NCI-H2227 treated with DMSO at 0.1 percent for 48 hours (cell line): ENCODE results near the gene HMGCS1.
"Not testable (repeated sequence)": the region's sequence is repeated elsewhere in the genome, so short reads cannot be mapped to it uniquely, and the experiment has no call there.

Source experiments
- DNase-seq: peaks from one replicate; lab custom pipeline; 2025; lab: John Stamatoyannopoulos, UW

HMGCS1 gene

GRCh38 chr5:43312076-43312661 lies 1.0 kb downstream of the HMGCS1 start:
- DNase-seq, result no peak

- DNase-seq, result no peak
Observed at GRCh38 chr5:43309637-43310036, 3.6 kb downstream of the HMGCS1 start.

- no peak for DNase-seq
Observed at GRCh38 chr5:43309122-43309521, 4.1 kb downstream of the HMGCS1 start.

GRCh38 chr5:43306954-43307353 lies 6.3 kb downstream of the HMGCS1 start:
- DNase-seq, result not testable (repeated sequence)

- DNase-seq, result peak; percentile 61
Observed at GRCh38 chr5:43305948-43306565, 7.2 kb downstream of the HMGCS1 start.

GRCh38 chr5:43304525-43304924 lies 8.7 kb downstream of the HMGCS1 start:
- no peak for DNase-seq

GRCh38 chr5:43303242-43303641 lies 10.0 kb downstream of the HMGCS1 start:
- DNase-seq, result no peak

GRCh38 chr5:43302481-43302880 lies 10.7 kb downstream of the HMGCS1 start:
- no peak for DNase-seq

- DNase-seq, result no peak
Observed at GRCh38 chr5:43301653-43302091, 11.5 kb downstream of the HMGCS1 start.

- no peak for DNase-seq
Observed at GRCh38 chr5:43300112-43300511, 13.1 kb downstream of the HMGCS1 start.

GRCh38 chr5:43298443-43298842 lies 14.8 kb downstream of the HMGCS1 start:
- DNase-seq, result no peak

GRCh38 chr5:43296835-43297234 lies 16.4 kb downstream of the HMGCS1 start:
- no peak for DNase-seq

GRCh38 chr5:43295202-43295601 lies 18.0 kb downstream of the HMGCS1 start:
- no peak for DNase-seq

- no peak for DNase-seq
Observed at GRCh38 chr5:43294226-43294625, 19.0 kb downstream of the HMGCS1 start.

- DNase-seq, result no peak
Observed at GRCh38 chr5:43290726-43291125, 22.5 kb downstream of the HMGCS1 start.

GRCh38 chr5:43288269-43288831 lies 24.9 kb downstream of the HMGCS1 start:
- no peak for DNase-seq

- no peak for DNase-seq
Observed at GRCh38 chr5:43287493-43287892, 25.7 kb downstream of the HMGCS1 start.

GRCh38 chr5:43286623-43287022 lies 26.6 kb downstream of the HMGCS1 start:
- no peak for DNase-seq

GRCh38 chr5:43281840-43282658 lies 31.2 kb downstream of the HMGCS1 start:
- DNase-seq, result no peak

- DNase-seq, result no peak
Observed at GRCh38 chr5:43279548-43280274, 33.5 kb downstream of the HMGCS1 start.

- DNase-seq, result no peak
Observed at GRCh38 chr5:43275391-43275790, 37.8 kb downstream of the HMGCS1 start.

- DNase-seq, result no peak
Observed at GRCh38 chr5:43274435-43275114, 38.6 kb downstream of the HMGCS1 start.
